HG02571 (cell line): ENCODE measurements around the gene FAM111B.
"Not testable (repeated sequence)": the region's sequence is repeated elsewhere in the genome, so short reads cannot be mapped to it uniquely, and the experiment has no call there.

Experiments used
- ATAC-seq: cut with Tn5 transposase; IDR thresholded peaks from one replicate; pipeline ENCODE4 v1.9.1; 2021; ENCODE audit warnings: mild to moderate bottlenecking, moderate library complexity; ENCODE audit not compliant: unreplicated experiment

Gene FAM111B

GRCh38 chr11:59102259-59102765 is 4.7 kb upstream of the FAM111B start:
- ATAC-seq, result peak; percentile 71

GRCh38 chr11:59107721-59108120 is 684 bp downstream of the FAM111B start:
- peak; percentile 42 for ATAC-seq

- no peak for ATAC-seq
These were observed 5.5 kb downstream of the FAM111B start for GRCh38 chr11:59112494-59112893.

GRCh38 chr11:59114344-59114743 is 7.3 kb downstream of the FAM111B start:
- no peak for ATAC-seq

- ATAC-seq, result no peak
These were observed 8.5 kb downstream of the FAM111B start for GRCh38 chr11:59115553-59115952.

GRCh38 chr11:59117774-59118173 is 10.7 kb downstream of the FAM111B start:
- no peak for ATAC-seq

GRCh38 chr11:59119826-59120225 is 12.8 kb downstream of the FAM111B start:
- no peak for ATAC-seq

GRCh38 chr11:59135648-59136461 is 28.8 kb downstream of the FAM111B start:
- peak; percentile 98 for ATAC-seq

GRCh38 chr11:59136551-59136950 is 29.5 kb downstream of the FAM111B start:
- ATAC-seq, result not testable (repeated sequence)

GRCh38 chr11:59137190-59137589 is 30.2 kb downstream of the FAM111B start:
- no peak for ATAC-seq

GRCh38 chr11:59138643-59139042 is 31.6 kb downstream of the FAM111B start:
- ATAC-seq, result no peak

GRCh38 chr11:59141191-59141590 is 34.2 kb downstream of the FAM111B start:
- ATAC-seq, result no peak

- ATAC-seq, result peak; percentile 0
These were observed 34.8 kb downstream of the FAM111B start for GRCh38 chr11:59141673-59142460.

- ATAC-seq, result peak; percentile 80
These were observed 35.8 kb downstream of the FAM111B start, which contains the start of gene FAM111A for GRCh38 chr11:59142530-59143507. TSS of gene FAM111A (plus strand) at chr11:59142856. CDS start at chr11:59148873, 6,017 bp downstream.

- no peak for ATAC-seq
These were observed 37.1 kb downstream of the FAM111B start for GRCh38 chr11:59144096-59144495.

GRCh38 chr11:59144579-59145345 is 37.7 kb downstream of the FAM111B start:
- peak; percentile 54 for ATAC-seq

- no peak for ATAC-seq
These were observed 38.5 kb downstream of the FAM111B start for GRCh38 chr11:59145534-59145933.

GRCh38 chr11:59151761-59152160 is 44.7 kb downstream of the FAM111B start:
- peak; percentile 49 for ATAC-seq

GRCh38 chr11:59152312-59152951 is 45.4 kb downstream of the FAM111B start:
- ATAC-seq, result peak; percentile 82
